ENCODE measurements around the gene UGT1A8. TPM values are rescaled to one million over a fixed set of nuclear protein-coding genes. Genes with fewer than 3 reads are reported as not detected.
"Not testable (repeated sequence)": the region's sequence is repeated elsewhere in the genome, so short reads cannot be mapped to it uniquely, and the experiment has no call there.

Gene UGT1A8
- total RNA-seq (not detected), polyA plus RNA-seq (ENCODE audit: insufficient read depth, low read depth, low replicate concordance) (30.0 TPM)
- long read RNA-seq, donor 1 = 0 reads
- long read RNA-seq, donor 2 = 0 reads
- long read RNA-seq, donor 3 = 0 reads
- long read RNA-seq, donor 4 = 0 reads
- long read RNA-seq, donor 5 = 0 reads
- long read RNA-seq, donor 6 = 0 reads
- long read RNA-seq, donor 7 = 0 reads
- long read RNA-seq, donor 8 = 0 reads
- long read RNA-seq, donor 9 = 0 reads
- long read RNA-seq, donor 10 = 0 reads

GRCh38 chr2:233617476-233617875, at the start of gene UGT1A8:
TSS of gene UGT1A8 (plus strand) at chr2:233617633. CDS start at chr2:233617708, 75 bp downstream.
- H3K4me3 ChIP-seq (ENCODE audit: low read length in 3 of 3); H3K36me3 ChIP-seq (ENCODE audit: control insufficient read depth in 2 of 3, insufficient read depth in 3 of 3, low read length in 3 of 3); H3K27ac ChIP-seq (ENCODE audit: low read depth in 2 of 2, low read length in 2 of 2); FAIRE-seq; H3K4me1 ChIP-seq (ENCODE audit: control insufficient read depth in 2 of 3, insufficient read depth in 2 of 3, low read depth in 1 of 3, low read length in 3 of 3); H3K27me3 ChIP-seq (ENCODE audit: control insufficient read depth, insufficient read depth, low read length); H3K9me3 ChIP-seq (ENCODE audit: control insufficient read depth in 2 of 3, insufficient read depth in 1 of 3, low read length in 3 of 3); H3K9ac ChIP-seq (ENCODE audit: low read length in 3 of 3); intact Hi-C loops (cut with DNase I); DNase-seq: not testable (repeated sequence)

- intact Hi-C loops (cut with DNase I) = no loop called here
- FAIRE-seq = no peak
- no peak for DNase-seq
- TF ChIP-seq CTCF (IDR thresholded peaks at IDR 0.05; ENCODE audit: borderline replicate concordance, extremely low read depth, insufficient read depth) = no peak
- H3K27me3 ChIP-seq (ENCODE audit: control insufficient read depth, insufficient read depth, low read length) = no peaks in the 10 kb centered on the region
- no peak overlapping the region for H3K27ac ChIP-seq (ENCODE audit: low read depth in 2 of 2, low read length in 2 of 2)
- H3K4me3 ChIP-seq (ENCODE audit: low read length in 3 of 3) = no peak overlapping the region
- no peaks in the 10 kb centered on the region for H3K9me3 ChIP-seq (ENCODE audit: control insufficient read depth in 2 of 3, insufficient read depth in 1 of 3, low read length in 3 of 3)
- H3K4me1 ChIP-seq (ENCODE audit: control insufficient read depth in 2 of 3, insufficient read depth in 2 of 3, low read depth in 1 of 3, low read length in 3 of 3) = no peaks in the 10 kb centered on the region
- no peak overlapping the region for H3K9ac ChIP-seq (ENCODE audit: low read length in 3 of 3)
- H3K36me3 ChIP-seq (ENCODE audit: control insufficient read depth in 2 of 3, insufficient read depth in 3 of 3, low read length in 3 of 3) = no peaks in the 10 kb centered on the region
Measured at GRCh38 chr2:233571001-233571400, 46.4 kb upstream of the UGT1A8 start.

GRCh38 chr2:233571462-233571861, 46.0 kb upstream of the UGT1A8 start:
- no peak for DNase-seq
- Histone ChIP-seq H3K4me3 (ENCODE audit: low read length in 3 of 3) (no peak overlapping the region), H3K9me3 (ENCODE audit: control insufficient read depth in 2 of 3, insufficient read depth in 1 of 3, low read length in 3 of 3) (no peaks in the 10 kb centered on the region), H3K36me3 (ENCODE audit: control insufficient read depth in 2 of 3, insufficient read depth in 3 of 3, low read length in 3 of 3) (no peaks in the 10 kb centered on the region), H3K9ac (ENCODE audit: low read length in 3 of 3) (no peak overlapping the region), H3K27ac (ENCODE audit: low read depth in 2 of 2, low read length in 2 of 2) (no peak overlapping the region), H3K27me3 (ENCODE audit: control insufficient read depth, insufficient read depth, low read length) (no peaks in the 10 kb centered on the region), H3K4me1 (ENCODE audit: control insufficient read depth in 2 of 3, insufficient read depth in 2 of 3, low read depth in 1 of 3, low read length in 3 of 3) (no peaks in the 10 kb centered on the region)
- no peak for TF ChIP-seq CTCF (IDR thresholded peaks at IDR 0.05; ENCODE audit: borderline replicate concordance, extremely low read depth, insufficient read depth)
- intact Hi-C loops (cut with DNase I) = no loop called here
- FAIRE-seq = no peak

GRCh38 chr2:233572468-233572867, 45.0 kb upstream of the UGT1A8 start:
- no peak overlapping the region for H3K9ac ChIP-seq (ENCODE audit: low read length in 3 of 3)
- H3K4me3 ChIP-seq (ENCODE audit: low read length in 3 of 3) = no peak overlapping the region
- no peaks in the 10 kb centered on the region for H3K4me1 ChIP-seq (ENCODE audit: control insufficient read depth in 2 of 3, insufficient read depth in 2 of 3, low read depth in 1 of 3, low read length in 3 of 3)
- intact Hi-C loops (cut with DNase I) = no loop called here
- TF ChIP-seq CTCF (IDR thresholded peaks at IDR 0.05; ENCODE audit: borderline replicate concordance, extremely low read depth, insufficient read depth) = no peak
- H3K27me3 ChIP-seq (ENCODE audit: control insufficient read depth, insufficient read depth, low read length) = no peaks in the 10 kb centered on the region
- no peaks in the 10 kb centered on the region for H3K9me3 ChIP-seq (ENCODE audit: control insufficient read depth in 2 of 3, insufficient read depth in 1 of 3, low read length in 3 of 3)
- H3K36me3 ChIP-seq (ENCODE audit: control insufficient read depth in 2 of 3, insufficient read depth in 3 of 3, low read length in 3 of 3) = no peaks in the 10 kb centered on the region
- H3K27ac ChIP-seq (ENCODE audit: low read depth in 2 of 2, low read length in 2 of 2) = no peak overlapping the region
- FAIRE-seq (no peak), DNase-seq (no peak)

- H3K27ac ChIP-seq (ENCODE audit: low read depth in 2 of 2, low read length in 2 of 2); H3K27me3 ChIP-seq (ENCODE audit: control insufficient read depth, insufficient read depth, low read length); FAIRE-seq; H3K4me3 ChIP-seq (ENCODE audit: low read length in 3 of 3); intact Hi-C loops (cut with DNase I); H3K36me3 ChIP-seq (ENCODE audit: control insufficient read depth in 2 of 3, insufficient read depth in 3 of 3, low read length in 3 of 3); H3K4me1 ChIP-seq (ENCODE audit: control insufficient read depth in 2 of 3, insufficient read depth in 2 of 3, low read depth in 1 of 3, low read length in 3 of 3); H3K9me3 ChIP-seq (ENCODE audit: control insufficient read depth in 2 of 3, insufficient read depth in 1 of 3, low read length in 3 of 3); DNase-seq; H3K9ac ChIP-seq (ENCODE audit: low read length in 3 of 3): not testable (repeated sequence)
Measured at GRCh38 chr2:233577341-233577740, 40.1 kb upstream of the UGT1A8 start.

- H3K9ac ChIP-seq (ENCODE audit: low read length in 3 of 3); H3K4me3 ChIP-seq (ENCODE audit: low read length in 3 of 3); H3K27me3 ChIP-seq (ENCODE audit: control insufficient read depth, insufficient read depth, low read length); intact Hi-C loops (cut with DNase I); FAIRE-seq; H3K36me3 ChIP-seq (ENCODE audit: control insufficient read depth in 2 of 3, insufficient read depth in 3 of 3, low read length in 3 of 3); H3K27ac ChIP-seq (ENCODE audit: low read depth in 2 of 2, low read length in 2 of 2); DNase-seq; H3K9me3 ChIP-seq (ENCODE audit: control insufficient read depth in 2 of 3, insufficient read depth in 1 of 3, low read length in 3 of 3); H3K4me1 ChIP-seq (ENCODE audit: control insufficient read depth in 2 of 3, insufficient read depth in 2 of 3, low read depth in 1 of 3, low read length in 3 of 3): not testable (repeated sequence)
Measured at GRCh38 chr2:233583217-233583965, 34.0 kb upstream of the UGT1A8 start.
